ENCODE measurements around the gene KIAA0825.

KIAA0825 gene

DNA sequence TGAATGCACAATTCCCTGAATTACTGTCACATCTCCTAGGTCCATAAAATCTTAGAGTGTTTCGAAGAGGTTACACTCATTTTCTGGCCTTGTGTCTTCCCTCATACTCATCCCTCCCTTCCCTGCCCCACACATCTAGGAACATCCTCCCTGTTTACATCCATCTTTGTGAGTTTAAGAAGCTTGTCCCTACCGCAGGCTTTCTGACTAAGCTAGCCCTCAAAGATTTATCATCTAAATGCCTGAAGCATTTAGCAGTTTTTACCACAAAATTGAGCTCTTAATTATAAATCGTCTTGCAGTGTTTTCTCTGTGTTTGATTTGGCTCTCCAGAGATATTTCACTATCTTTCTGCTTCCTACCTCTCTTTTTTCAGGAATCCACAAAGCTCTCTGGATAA lies 374.8 kb downstream of the KIAA0825 start:
- DNase-seq (ENCODE audit: low spot score) = no peak

- DNase-seq (ENCODE audit: low spot score) = no peak
These were observed 377.3 kb downstream of the KIAA0825 start for GRCh38 chr5:94240993-94241651.

DNA sequence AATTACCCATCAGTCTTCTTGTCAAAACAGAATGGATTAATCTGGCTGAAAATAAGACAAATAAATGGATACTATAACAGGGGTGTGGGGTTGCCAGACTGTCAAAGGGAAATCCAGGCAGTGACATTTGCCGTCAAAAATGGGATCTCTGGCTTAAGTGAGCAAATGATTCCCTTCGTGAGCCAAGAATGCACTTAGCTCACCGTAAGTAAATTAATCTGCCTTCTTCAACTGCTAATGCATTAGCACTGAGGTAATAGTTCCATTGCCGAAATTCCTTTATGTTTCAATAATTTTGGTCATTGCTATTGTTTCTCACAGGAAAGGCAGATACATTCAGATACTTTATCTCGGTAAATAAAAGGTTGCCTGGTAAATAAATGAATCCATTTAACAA lies 377.8 kb downstream of the KIAA0825 start:
- no peak for DNase-seq (ENCODE audit: low spot score)

GRCh38 chr5:94240134-94240533 lies 378.3 kb downstream of the KIAA0825 start:
- DNase-seq (ENCODE audit: low spot score) = no peak

DNA sequence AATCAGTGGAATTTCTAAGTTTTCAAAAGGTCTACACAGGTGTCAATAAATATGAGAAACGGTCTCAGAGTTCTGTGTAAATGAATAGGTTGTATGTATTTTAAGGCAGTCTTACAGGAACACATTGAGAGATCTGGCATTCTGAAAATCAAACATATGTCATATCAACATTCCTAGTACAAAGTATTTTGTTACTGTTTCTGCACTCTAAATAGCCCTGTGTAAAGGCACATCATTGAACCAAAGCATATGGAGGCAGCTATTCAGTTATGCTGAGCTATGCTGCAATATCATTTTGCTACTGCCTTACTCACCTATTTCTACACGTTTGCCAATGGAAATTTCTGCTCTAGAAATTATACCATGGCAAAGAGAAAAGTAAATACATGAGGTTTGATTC lies 379.1 kb downstream of the KIAA0825 start:
- DNase-seq (ENCODE audit: low spot score) = no peak

DNA sequence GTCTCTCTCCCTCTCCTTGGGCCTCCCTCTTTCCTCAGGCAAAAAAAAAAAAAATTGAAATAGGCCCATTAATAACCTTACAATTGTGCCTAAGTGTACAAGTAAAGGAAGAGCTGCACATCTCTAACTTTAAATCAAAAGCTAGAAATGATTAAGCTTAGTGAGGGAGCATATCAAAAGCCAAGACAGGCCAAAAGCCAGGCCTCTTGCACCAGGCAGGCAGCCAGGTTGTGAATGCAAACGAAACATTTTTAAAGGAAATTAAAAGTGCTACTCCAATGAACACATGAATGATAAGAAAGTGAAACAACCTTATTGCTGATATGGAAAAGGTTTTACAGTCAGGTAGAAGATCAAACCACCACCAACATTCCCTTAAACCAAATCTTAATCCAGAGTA lies 383.4 kb downstream of the KIAA0825 start:
- DNase-seq (ENCODE audit: low spot score) = no peak

- no peak for DNase-seq (ENCODE audit: low spot score)
These were observed 389.6 kb downstream of the KIAA0825 start for GRCh38 chr5:94228791-94229190.

DNA sequence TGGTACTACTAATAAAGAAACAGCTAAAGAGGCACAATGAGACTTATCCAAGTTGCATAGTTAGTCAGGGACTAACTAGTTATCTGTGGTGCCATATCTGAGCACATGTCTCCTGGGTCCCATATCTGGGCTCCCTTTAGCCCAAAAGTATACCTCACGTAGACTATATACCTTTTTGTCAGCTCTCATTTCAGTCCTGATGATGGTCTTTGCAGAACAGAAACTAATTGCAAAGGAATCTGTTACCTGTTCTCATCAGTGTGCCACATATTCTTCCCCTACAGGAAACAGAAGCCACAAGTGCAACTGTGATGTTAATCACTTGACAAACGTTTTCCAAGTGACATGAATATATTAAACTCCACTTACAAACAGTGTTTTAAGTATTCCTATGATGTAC lies 395.2 kb downstream of the KIAA0825 start:
- no peak for DNase-seq (ENCODE audit: low spot score)

GRCh38 chr5:94218374-94218773 lies 400.0 kb downstream of the KIAA0825 start:
- DNase-seq (ENCODE audit: low spot score) = no peak

- DNase-seq (ENCODE audit: low spot score) = no peak
These were observed 400.7 kb downstream of the KIAA0825 start for GRCh38 chr5:94217745-94218144.

- no peak for DNase-seq (ENCODE audit: low spot score)
These were observed 401.2 kb downstream of the KIAA0825 start for GRCh38 chr5:94217216-94217615.

DNA sequence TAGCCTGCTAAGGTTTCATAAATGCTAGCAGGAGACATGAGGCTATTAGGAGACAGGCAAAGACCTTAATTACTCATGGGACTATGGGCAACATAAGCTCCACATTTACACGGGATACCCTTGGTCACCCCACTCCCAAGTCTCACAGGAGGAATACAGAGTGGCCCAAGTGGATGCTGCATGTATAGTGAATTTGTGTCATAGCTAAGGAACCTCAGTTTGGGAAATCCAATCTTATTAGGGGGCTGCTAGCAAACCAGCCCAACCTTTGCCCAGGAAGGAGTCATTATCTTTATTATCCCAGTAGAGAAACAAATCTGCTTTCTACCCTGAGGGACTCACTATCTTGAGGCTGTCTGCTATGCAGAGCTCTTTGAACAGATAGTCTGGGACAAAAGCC lies 405.9 kb downstream of the KIAA0825 start:
- DNase-seq (ENCODE audit: low spot score) = no peak

- DNase-seq (ENCODE audit: low spot score) = no peak
These were observed 408.5 kb downstream of the KIAA0825 start for GRCh38 chr5:94209774-94210355.

GRCh38 chr5:94209272-94209671 lies 409.1 kb downstream of the KIAA0825 start:
- no peak for DNase-seq (ENCODE audit: low spot score)

GRCh38 chr5:94199566-94199965 lies 418.8 kb downstream of the KIAA0825 start:
- DNase-seq (ENCODE audit: low spot score) = no peak

GRCh38 chr5:94197970-94198369 lies 420.4 kb downstream of the KIAA0825 start:
- no peak for DNase-seq (ENCODE audit: low spot score)

GRCh38 chr5:94196953-94197352 lies 421.5 kb downstream of the KIAA0825 start:
- DNase-seq (ENCODE audit: low spot score) = no peak

GRCh38 chr5:94192658-94193391 lies 425.6 kb downstream of the KIAA0825 start:
- DNase-seq (ENCODE audit: low spot score) = no peak

DNA sequence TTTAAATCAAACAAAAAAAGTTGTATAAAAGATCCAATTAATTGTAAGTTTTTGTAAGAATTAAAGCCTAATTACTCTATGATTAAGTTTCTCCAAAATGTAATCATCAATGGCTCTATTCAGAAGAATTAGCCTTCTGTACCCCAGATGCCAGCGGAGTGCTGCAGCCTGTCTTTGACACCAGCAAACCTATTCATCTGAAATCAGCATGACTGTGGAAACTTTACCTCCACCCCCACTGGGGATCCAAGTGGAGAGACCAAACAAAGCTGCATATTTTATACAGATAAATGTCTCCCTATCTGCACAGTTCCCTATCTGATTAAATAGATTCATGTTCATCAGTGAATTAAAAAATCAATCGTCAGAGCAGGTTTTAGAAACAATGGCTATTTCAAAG lies 426.8 kb downstream of the KIAA0825 start:
- no peak for DNase-seq (ENCODE audit: low spot score)

- no peak for DNase-seq (ENCODE audit: low spot score)
These were observed 429.7 kb downstream of the KIAA0825 start for GRCh38 chr5:94188725-94189124.

- DNase-seq (ENCODE audit: low spot score) = no peak
These were observed 433.5 kb downstream of the KIAA0825 start for GRCh38 chr5:94184870-94185269.

GRCh38 chr5:94181895-94182294 lies 436.5 kb downstream of the KIAA0825 start:
- DNase-seq (ENCODE audit: low spot score) = no peak

- DNase-seq (ENCODE audit: low spot score) = no peak
These were observed 437.6 kb downstream of the KIAA0825 start for GRCh38 chr5:94180761-94181160.

DNA sequence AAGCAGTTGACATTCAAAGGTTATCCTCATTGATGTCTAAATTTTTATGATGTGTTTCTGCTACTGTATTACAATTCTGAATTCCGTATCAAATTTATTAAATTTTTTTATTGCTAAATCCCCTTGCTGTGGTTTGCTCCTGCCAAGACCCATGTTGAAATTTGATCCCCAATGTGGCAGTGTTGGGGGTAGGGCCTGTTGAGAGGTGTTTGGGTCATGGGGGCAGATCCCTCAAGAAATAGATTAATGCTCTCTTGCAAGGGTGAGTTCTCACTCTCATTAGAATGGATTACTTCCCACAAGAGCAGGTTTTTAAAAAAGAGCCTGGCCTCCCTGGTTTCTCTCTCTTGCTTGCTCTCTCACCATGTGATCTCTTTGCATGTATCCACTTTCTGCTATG lies 442.5 kb downstream of the KIAA0825 start:
- DNase-seq (ENCODE audit: low spot score) = no peak
